ENCODE measurements around the gene HTR1B.

DNA sequence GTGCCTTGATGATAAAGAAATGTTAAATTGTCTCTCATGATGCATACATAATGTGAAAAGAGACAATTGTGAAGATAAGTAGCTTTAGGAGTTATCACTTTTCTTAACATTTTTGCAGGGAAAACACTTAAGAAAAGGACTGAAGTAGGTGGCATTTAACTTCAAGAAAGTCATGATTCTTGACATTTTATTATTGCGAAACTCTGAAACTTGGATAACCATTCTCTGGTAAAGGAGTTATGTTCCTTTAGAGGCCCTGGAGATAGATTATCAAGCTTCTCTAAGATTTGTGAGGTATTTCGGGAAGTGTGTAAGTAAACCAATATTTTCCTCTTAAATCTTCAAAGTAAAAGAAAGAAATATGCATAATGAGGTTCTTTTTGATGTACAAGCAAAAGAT lies 38.5 kb downstream of the HTR1B start:
- TF ChIP-seq, protein P1, sequence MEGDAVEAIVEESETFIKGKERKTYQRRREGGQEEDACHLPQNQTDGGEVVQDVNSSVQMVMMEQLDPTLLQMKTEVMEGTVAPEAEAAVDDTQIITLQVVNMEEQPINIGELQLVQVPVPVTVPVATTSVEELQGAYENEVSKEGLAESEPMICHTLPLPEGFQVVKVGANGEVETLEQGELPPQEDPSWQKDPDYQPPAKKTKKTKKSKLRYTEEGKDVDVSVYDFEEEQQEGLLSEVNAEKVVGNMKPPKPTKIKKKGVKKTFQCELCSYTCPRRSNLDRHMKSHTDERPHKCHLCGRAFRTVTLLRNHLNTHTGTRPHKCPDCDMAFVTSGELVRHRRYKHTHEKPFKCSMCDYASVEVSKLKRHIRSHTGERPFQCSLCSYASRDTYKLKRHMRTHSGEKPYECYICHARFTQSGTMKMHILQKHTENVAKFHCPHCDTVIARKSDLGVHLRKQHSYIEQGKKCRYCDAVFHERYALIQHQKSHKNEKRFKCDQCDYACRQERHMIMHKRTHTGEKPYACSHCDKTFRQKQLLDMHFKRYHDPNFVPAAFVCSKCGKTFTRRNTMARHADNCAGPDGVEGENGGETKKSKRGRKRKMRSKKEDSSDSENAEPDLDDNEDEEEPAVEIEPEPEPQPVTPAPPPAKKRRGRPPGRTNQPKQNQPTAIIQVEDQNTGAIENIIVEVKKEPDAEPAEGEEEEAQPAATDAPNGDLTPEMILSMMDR (IDR thresholded peaks at IDR 0.05; ENCODE audit: low read depth, low read length, poor library complexity, severe bottlenecking), result no peak
- TF ChIP-seq EZH2phosphoT487 (IDR thresholded peaks at IDR 0.05; ENCODE audit: borderline replicate concordance, low read length), result no peak

Measured in DOHH2 (cell line).